ENCODE measurements around the gene TMEM174. TPM values are rescaled to one million over a fixed set of nuclear protein-coding genes. Genes with fewer than 3 reads are reported as not detected.
"Not testable (repeated sequence)": the region's sequence is repeated elsewhere in the genome, so short reads cannot be mapped to it uniquely, and the experiment has no call there.

TMEM174 gene
- total RNA-seq, 1 donor = not detected

- peak in 2 of 3 donors; percentile 60 to 77 for DNase-seq (ENCODE audit: low read depth in 2 of 3, low spot score in 2 of 3)
Observed at GRCh38 chr5:73215891-73216610, 43.1 kb downstream of the TMEM174 start.

- DNase-seq (ENCODE audit: low read depth in 2 of 3, low spot score in 2 of 3) = peak in 1 of 3 donors; percentile 21
Observed at GRCh38 chr5:73218552-73219171, 45.7 kb downstream of the TMEM174 start.

- DNase-seq (ENCODE audit: low read depth in 2 of 3, low spot score in 2 of 3) = not testable (repeated sequence)
Observed at GRCh38 chr5:73219336-73219735, 46.3 kb downstream of the TMEM174 start.

- no peak for DNase-seq (ENCODE audit: low read depth in 2 of 3, low spot score in 2 of 3)
Observed at GRCh38 chr5:73221161-73221560, 48.2 kb downstream of the TMEM174 start.

- no peak for DNase-seq (ENCODE audit: low read depth in 2 of 3, low spot score in 2 of 3)
Observed at GRCh38 chr5:73221726-73222125, 48.7 kb downstream of the TMEM174 start.

- DNase-seq (ENCODE audit: low read depth in 2 of 3, low spot score in 2 of 3) = no peak
Observed at GRCh38 chr5:73222173-73222572, 49.2 kb downstream of the TMEM174 start.

Other genes with a start within 250 kb of the TMEM174 start
- gene FCHO2, start 217.2 kb upstream of the TMEM174 start, total RNA-seq = 8.9 TPM
- not detected for gene TMEM171, start 52.6 kb upstream of the TMEM174 start, total RNA-seq

Data from hematopoietic multipotent progenitor cell (in vitro differentiated cells).